HG02610 (cell line): ENCODE measurements around the gene INHBC.

ENCODE experiments used
- ATAC-seq: cut with Tn5 transposase; IDR thresholded peaks from one replicate; pipeline ENCODE4 v1.9.1; 2021; ENCODE audit warnings: mild to moderate bottlenecking, moderate library complexity; ENCODE audit not compliant: unreplicated experiment

INHBC gene

GRCh38 chr12:57452937-57453509 lies 18.4 kb downstream of the INHBC start:
- peak; percentile 53 for ATAC-seq

GRCh38 chr12:57454213-57454565 lies 19.6 kb downstream of the INHBC start:
- ATAC-seq, result no peak

GRCh38 chr12:57454566-57455373 lies 20.2 kb downstream of the INHBC start, which contains the start of gene INHBE:
Gene INHBE, plus strand, starts transcription at chr12:57455307. Its CDS starts 230 bp downstream, at chr12:57455537.
- ATAC-seq, result no peak

GRCh38 chr12:57455374-57456144 lies 21.0 kb downstream of the INHBC start:
- ATAC-seq, result no peak

GRCh38 chr12:57456145-57456700 lies 21.6 kb downstream of the INHBC start:
- no peak for ATAC-seq

- no peak for ATAC-seq
Measured at GRCh38 chr12:57456737-57457490, 22.3 kb downstream of the INHBC start.

- no peak for ATAC-seq
Measured at GRCh38 chr12:57458665-57459054, 24.1 kb downstream of the INHBC start.

- peak; percentile 52 for ATAC-seq
Measured at GRCh38 chr12:57459055-57459749, 24.6 kb downstream of the INHBC start.

- ATAC-seq, result no peak
Measured at GRCh38 chr12:57459750-57460467, 25.3 kb downstream of the INHBC start, which contains the start of gene GLI1. Gene GLI1, plus strand, starts transcription at chr12:57459785. Its CDS starts 3,907 bp downstream, at chr12:57463692.

GRCh38 chr12:57460468-57460784 lies 25.8 kb downstream of the INHBC start:
- ATAC-seq, result no peak

- ATAC-seq, result no peak
Measured at GRCh38 chr12:57460841-57461275, 26.3 kb downstream of the INHBC start.

- ATAC-seq, result no peak
Measured at GRCh38 chr12:57461276-57461916, 26.8 kb downstream of the INHBC start.

- no peak for ATAC-seq
Measured at GRCh38 chr12:57461917-57462250, 27.3 kb downstream of the INHBC start.

GRCh38 chr12:57462251-57462911 lies 27.8 kb downstream of the INHBC start:
- ATAC-seq, result peak; percentile 60

GRCh38 chr12:57462912-57463253 lies 28.3 kb downstream of the INHBC start:
- no peak for ATAC-seq

GRCh38 chr12:57464569-57464968 lies 30.0 kb downstream of the INHBC start:
- ATAC-seq, result no peak

GRCh38 chr12:57465030-57465746 lies 30.6 kb downstream of the INHBC start:
- no peak for ATAC-seq
